ENCODE data around the gene SLC66A1.

Gene SLC66A1

DNA sequence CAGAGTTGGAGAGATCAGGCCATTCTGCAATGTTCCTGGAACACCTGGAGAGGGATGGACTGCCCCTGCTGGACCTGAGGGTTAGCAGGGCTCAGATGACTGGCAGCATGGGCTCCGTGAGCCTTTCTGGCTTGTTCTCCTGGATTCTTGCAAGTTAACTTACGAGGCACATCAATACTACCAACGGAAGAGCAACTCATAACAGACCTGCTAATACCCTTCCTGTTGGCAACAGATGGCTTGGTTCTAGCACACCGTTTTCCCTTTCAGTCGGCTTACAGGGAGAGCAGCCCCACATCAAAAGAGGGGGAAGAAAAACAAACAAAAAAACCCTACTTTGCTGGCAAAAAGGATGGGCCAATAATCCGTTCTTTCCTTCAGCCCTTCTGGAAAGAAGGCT is 47.9 kb downstream of the SLC66A1 start:
- no peak overlapping the region for H3K4me3 ChIP-seq (ENCODE audit: low read depth, low read length)
- TF ChIP-seq, protein P1, sequence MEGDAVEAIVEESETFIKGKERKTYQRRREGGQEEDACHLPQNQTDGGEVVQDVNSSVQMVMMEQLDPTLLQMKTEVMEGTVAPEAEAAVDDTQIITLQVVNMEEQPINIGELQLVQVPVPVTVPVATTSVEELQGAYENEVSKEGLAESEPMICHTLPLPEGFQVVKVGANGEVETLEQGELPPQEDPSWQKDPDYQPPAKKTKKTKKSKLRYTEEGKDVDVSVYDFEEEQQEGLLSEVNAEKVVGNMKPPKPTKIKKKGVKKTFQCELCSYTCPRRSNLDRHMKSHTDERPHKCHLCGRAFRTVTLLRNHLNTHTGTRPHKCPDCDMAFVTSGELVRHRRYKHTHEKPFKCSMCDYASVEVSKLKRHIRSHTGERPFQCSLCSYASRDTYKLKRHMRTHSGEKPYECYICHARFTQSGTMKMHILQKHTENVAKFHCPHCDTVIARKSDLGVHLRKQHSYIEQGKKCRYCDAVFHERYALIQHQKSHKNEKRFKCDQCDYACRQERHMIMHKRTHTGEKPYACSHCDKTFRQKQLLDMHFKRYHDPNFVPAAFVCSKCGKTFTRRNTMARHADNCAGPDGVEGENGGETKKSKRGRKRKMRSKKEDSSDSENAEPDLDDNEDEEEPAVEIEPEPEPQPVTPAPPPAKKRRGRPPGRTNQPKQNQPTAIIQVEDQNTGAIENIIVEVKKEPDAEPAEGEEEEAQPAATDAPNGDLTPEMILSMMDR (IDR thresholded peaks at IDR 0.05; ENCODE audit: borderline replicate concordance, insufficient read depth, low read depth, low read length): no peak

DNA sequence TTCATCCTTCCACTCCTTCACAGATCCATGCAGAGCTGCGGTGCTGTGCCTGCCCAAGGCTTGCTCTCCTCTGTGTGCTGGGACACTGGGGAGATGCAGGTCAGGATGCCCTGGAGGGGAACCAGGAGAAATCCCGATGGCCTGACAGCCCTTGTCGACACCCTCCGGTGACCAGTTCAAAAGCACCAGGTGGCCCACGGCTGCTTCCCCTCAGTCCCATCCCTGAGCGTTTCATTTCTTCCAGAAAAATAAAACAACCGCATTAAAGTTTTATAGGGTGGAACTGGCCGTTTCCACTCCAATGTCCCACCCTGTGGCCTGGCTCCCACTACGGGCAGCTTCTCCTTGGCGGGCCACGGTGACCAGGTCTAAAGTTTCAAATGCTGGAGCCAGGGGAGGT is 48.3 kb downstream of the SLC66A1 start:
- TF ChIP-seq, protein P1 (IDR thresholded peaks at IDR 0.05; ENCODE audit: borderline replicate concordance, insufficient read depth, low read depth, low read length): no peak
- no peak overlapping the region for H3K4me3 ChIP-seq (ENCODE audit: low read depth, low read length)

DNA sequence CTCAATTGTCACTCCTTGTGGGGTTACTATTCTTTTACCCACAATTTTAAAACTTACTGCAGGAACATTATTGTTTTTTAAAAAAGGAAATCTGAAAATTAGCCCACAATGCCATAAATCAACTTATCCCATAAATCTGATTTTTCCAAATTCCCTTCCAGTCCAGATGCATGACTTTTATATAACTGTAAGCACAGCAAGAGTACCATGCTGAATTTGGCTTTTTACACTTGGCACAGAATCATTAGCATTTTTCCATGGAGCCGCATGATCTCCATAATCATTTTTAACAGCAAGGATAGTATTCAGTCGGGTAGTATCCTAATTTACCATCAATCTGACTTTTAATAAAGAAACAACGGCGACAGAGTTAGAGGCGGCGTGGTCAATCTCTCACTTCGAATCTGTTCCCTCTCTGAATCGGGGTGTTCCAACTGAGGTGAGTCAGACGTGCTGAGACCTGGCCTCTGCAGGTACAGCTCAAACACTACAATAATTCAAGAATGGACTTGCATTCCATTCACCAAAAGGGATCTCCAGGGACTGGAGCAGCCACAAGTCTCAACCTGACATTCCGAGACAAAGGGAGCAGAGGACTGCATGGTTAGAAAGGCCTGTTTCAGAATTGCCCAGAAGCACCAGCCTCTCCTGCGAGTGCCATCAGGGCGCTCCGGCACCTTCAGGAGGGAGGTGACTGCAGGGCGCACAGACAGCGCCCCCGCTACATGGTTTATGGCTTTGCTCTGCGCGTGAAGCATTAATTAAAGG is 48.9 kb downstream of the SLC66A1 start:
- H3K4me3 ChIP-seq (ENCODE audit: low read depth, low read length): no peak overlapping the region
- TF ChIP-seq, protein P1 (IDR thresholded peaks at IDR 0.05; ENCODE audit: borderline replicate concordance, insufficient read depth, low read depth, low read length): no peak

DNA sequence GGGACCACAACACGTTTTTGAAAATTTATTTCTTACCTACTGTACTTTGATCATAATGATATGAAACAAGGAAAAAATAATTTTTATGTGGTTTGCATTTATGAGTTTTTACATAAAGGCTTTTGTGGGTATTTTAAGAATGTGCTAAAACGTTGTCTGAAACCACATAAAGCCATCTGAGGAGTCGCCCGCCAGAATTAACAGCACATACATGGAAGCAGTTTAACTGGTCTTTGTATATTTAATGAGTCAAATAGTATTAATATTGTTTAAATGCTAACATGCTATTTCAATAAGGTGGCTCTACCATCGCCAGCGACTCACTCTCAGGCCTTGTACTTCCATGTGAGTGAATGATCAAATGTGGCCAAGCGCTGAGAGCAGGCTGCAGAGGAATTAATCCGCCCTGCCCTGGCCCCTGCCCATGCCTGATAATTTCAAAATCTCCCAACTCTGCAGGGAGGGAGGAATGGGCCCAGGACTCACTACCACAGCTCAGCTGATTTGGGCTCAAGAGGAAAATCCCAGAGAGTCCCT is 49.6 kb downstream of the SLC66A1 start:
- no peak overlapping the region for H3K4me3 ChIP-seq (ENCODE audit: low read depth, low read length)
- TF ChIP-seq, protein P1 (IDR thresholded peaks at IDR 0.05; ENCODE audit: borderline replicate concordance, insufficient read depth, low read depth, low read length): no peak

DNA sequence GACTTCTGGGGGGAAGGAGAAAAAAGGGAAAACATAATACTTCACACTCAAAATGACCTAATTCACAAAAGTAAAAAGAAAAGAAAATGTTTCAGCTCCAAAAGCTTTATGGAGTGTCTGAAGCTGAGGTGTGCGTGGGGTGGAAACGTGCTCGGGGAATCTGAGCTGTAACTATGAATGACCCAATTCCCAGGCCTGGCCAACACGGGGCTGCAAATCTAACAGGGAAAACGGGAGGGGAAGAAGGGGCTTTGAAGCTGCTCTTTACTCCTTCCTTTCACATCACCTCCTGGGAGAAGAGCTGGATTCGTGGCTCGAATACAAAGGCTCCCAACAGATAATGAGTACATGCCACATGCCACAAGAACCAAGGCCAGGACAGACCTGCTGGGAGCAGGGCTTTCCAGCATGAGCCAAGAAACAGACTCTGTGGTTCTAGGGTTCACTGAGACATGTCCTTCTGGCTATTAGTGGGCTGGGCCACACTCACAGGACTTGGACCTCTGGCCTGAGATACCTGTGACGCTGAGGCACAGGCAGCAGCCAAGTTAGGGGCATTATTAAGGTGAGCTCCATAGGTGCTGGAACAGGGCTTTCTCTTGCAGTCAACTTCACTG is 51.5 kb downstream of the SLC66A1 start:
- TF ChIP-seq, protein P1 (IDR thresholded peaks at IDR 0.05; ENCODE audit: borderline replicate concordance, insufficient read depth, low read depth, low read length): no peak
- no peak overlapping the region for H3K4me3 ChIP-seq (ENCODE audit: low read depth, low read length)

DNA sequence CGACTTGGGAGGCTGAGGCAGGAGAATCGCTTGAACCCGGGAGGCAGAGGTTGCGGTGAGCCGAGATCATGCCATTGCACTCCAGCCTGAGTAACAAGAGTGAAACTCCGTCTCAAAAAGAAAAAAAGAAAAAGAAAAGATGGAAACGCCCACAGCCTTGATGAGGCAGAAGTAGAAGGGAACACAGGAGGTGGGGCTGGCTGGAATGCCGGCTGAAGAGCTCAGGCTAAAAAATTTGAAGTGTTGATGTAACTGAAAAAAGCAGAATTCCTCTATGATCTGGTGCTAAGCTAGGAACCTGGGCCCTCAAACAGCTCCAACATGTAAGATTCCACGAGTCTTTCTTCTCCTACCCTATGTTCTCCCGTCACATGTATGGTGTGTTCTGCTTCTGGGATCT is 53.6 kb downstream of the SLC66A1 start:
- H3K4me3 ChIP-seq (ENCODE audit: low read depth, low read length): no peak overlapping the region
- TF ChIP-seq, protein P1 (IDR thresholded peaks at IDR 0.05; ENCODE audit: borderline replicate concordance, insufficient read depth, low read depth, low read length): no peak

All from GM12875 (cell line).